Esophagus squamous epithelium (tissue), 5 donors: ENCODE data around the gene C6orf62. TPM values are rescaled to one million over a fixed set of nuclear protein-coding genes. Genes with fewer than 3 reads are reported as not detected.
A peak's percentile ranks its signal among the peaks of the same experiment; 100 is the strongest.
"Not testable (repeated sequence)": the region's sequence is repeated elsewhere in the genome, so short reads cannot be mapped to it uniquely, and the experiment has no call there.

Experiments
- DNase-seq: peaks from one replicate; lab custom pipeline; 2025; lab: John Stamatoyannopoulos, UW
- H3K27ac ChIP-seq, 4 donors: fragments of 200-600 bp; sonication (generic); one replicate each; pipeline ENCODE4 v1.5.1; 2016 to 2019; ENCODE audit warnings: mild to moderate bottlenecking in 1 of 4
- H3K27me3 ChIP-seq, 4 donors: fragments of 200-600 bp; sonication (generic); 1 replicate in 3 of 4; 2 replicates in 1 of 4; pipeline versions ENCODE4 v1.5.1 to v1.6.0; 2017 to 2021; ENCODE audit warnings: antibody characterized with exemption in 1 of 4
- H3K36me3 ChIP-seq, 3 donors: fragments of 200-600 bp; sonication (generic); one replicate each; pipeline ENCODE4 v1.5.1; 2016 to 2019
- H3K4me1 ChIP-seq, 3 donors: fragments of 200-600 bp; sonication (generic); one replicate each; pipeline ENCODE4 v1.5.1; 2017 to 2019
- H3K4me3 ChIP-seq, 4 donors: fragments of 200-600 bp; sonication (generic); 1 replicate in 3 of 4; 2 replicates in 1 of 4; pipeline ENCODE4 v1.5.1; 2016 to 2019; ENCODE audit warnings: mild to moderate bottlenecking in 2 of 4, moderate library complexity in 1 of 4
- H3K9me3 ChIP-seq, 3 donors: fragments of 200-600 bp; sonication (generic); one replicate each; pipeline ENCODE4 v1.5.1; 2016 to 2019
- POLR2A ChIP-seq, 4 donors: fragments of 450-650 bp; IDR thresholded peaks; one replicate each; pipeline ENCODE4 v1.6.1; 2017; ENCODE audit warnings: antibody characterized with exemption in 4 of 4, mild to moderate bottlenecking in 4 of 4, moderate library complexity in 3 of 4
- WGBS, 2 donors: methylation state at CpG; one replicate each; pipeline ENCODE4 v1.1.5; 2018; 5-methylcytosine and 5-hydroxymethylcytosine counted together
- intact Hi-C: fragments of 100-400 bp; cut with DNase I; formaldehyde crosslinking; loops from one replicate; pipeline ENCODE4 v1.15.0; 2022
- total RNA-seq, 4 donors: library from RNA; depleted of rRNA; stranded (reverse); fragments of >200 nt; gene quantifications; one replicate each; pipeline ENCODE4 v1.1.0, GENCODE V29; 2016
- TF ChIP-seq, protein P1 (sequence below), 6 experiments: fragments of 450-650 bp in 4 of 6; fragments of 200-600 bp in 2 of 6; sonication (generic) in 2 of 6; IDR thresholded peaks; one replicate each; pipeline ENCODE4 v1.5.1; 2016 to 2019; ENCODE audit warnings: antibody characterized with exemption in 6 of 6, mild to moderate bottlenecking in 4 of 6, moderate library complexity in 4 of 6
- donor health status: DM: yes; HTN: yes; CAD: no.

The C6orf62 gene
- total RNA-seq, 4 donors from 2014 or later = 38.5 to 82.9 (median 54.8) TPM

DNA sequence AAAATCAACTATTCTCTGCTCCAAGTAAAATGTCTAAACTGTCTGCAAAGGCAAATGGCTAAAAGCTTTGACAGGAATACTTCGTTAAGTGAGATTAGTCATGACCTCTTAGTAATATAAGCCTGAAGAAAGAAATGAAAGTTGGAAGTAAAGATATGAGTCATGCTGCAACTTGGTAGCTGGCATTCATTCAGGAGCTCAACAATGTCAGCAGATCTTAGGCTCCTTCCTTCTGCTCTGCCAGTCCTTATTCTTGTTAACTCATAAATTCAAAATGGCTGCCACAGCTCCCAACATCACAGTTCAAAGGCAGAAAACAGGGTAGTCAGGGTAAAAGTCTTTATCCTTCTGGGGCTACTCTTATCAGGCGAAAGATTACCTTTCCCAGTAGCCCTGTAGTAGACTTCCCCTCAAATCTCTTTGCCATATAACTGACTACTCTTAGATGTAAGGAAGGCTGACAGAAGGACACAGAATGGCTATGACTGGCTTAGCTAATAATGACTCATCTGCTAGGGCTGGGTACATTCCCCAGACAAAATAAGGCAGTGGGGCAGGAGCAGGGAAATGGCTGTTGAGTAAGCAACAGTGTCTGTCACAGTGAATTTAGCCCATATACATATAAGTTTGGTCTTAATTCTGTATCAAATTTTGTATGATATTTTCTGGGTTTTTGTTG is 24.4 kb upstream of the C6orf62 start:
- Histone ChIP-seq H3K36me3 (no peaks in the 10 kb centered on the region), H3K4me3 (peak overlapping the region in 1 of 4 donors; percentile 29), H3K4me1 (peaks cover 0 to 29% (median 8%) of the 10 kb centered on the region in 3 donors), H3K9me3 (no peaks in the 10 kb centered on the region), H3K27me3 (no peaks in the 10 kb centered on the region), H3K27ac (peak overlapping the region; percentile 83 to 89 (median 88))
- 20 to 34% methylated on average over 2 of the region's 2 CpGs for WGBS, 2 donors
- intact Hi-C loops = no loop called here
- no peak for DNase-seq
- TF ChIP-seq, protein P1, sequence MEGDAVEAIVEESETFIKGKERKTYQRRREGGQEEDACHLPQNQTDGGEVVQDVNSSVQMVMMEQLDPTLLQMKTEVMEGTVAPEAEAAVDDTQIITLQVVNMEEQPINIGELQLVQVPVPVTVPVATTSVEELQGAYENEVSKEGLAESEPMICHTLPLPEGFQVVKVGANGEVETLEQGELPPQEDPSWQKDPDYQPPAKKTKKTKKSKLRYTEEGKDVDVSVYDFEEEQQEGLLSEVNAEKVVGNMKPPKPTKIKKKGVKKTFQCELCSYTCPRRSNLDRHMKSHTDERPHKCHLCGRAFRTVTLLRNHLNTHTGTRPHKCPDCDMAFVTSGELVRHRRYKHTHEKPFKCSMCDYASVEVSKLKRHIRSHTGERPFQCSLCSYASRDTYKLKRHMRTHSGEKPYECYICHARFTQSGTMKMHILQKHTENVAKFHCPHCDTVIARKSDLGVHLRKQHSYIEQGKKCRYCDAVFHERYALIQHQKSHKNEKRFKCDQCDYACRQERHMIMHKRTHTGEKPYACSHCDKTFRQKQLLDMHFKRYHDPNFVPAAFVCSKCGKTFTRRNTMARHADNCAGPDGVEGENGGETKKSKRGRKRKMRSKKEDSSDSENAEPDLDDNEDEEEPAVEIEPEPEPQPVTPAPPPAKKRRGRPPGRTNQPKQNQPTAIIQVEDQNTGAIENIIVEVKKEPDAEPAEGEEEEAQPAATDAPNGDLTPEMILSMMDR (IDR thresholded peaks at IDR 0.05) = no peak
- no peak for TF ChIP-seq POLR2A (IDR thresholded peaks at IDR 0.05)

DNA sequence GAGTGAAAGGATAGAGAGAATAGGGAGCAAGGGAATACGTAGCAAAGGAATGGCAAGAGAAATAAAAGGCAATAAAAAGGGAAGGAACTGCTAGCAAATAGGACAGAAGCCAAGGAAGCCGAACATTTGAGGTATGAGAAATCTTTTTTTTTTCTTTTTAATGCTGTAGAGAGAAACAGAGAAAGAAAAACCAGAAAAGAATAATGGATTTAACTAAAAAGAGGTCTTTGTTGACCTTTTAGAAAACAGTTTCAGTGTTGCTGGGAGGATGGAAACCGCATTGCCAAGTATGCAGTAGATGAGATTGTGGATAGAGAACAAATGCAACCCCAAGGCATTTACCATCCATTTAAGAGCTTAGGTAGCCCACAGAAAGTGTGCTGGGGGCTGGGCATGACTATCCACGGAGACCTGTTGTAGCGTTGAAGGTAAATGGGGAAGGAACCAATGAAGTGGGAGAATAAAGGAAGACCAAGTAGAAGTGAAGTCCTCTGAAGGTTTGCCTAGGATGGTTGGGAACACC is 23.3 kb upstream of the C6orf62 start:
- no peaks in the 10 kb centered on the region for H3K27me3 ChIP-seq
- TF ChIP-seq, protein P1 (IDR thresholded peaks at IDR 0.05) = no peak
- no peak for TF ChIP-seq POLR2A (IDR thresholded peaks at IDR 0.05)
- H3K27ac ChIP-seq = peak overlapping the region; percentile 83 to 89 (median 88)
- DNase-seq = no peak
- no peak overlapping the region for H3K4me3 ChIP-seq
- no peaks in the 10 kb centered on the region for H3K9me3 ChIP-seq
- H3K4me1 ChIP-seq = peaks cover 0 to 32% (median 8%) of the 10 kb centered on the region in 3 donors
- intact Hi-C loops = no loop called here
- H3K36me3 ChIP-seq = no peaks in the 10 kb centered on the region
- 78 to 84% methylated on average over 5 of the region's 5 CpGs for WGBS, 2 donors

DNA sequence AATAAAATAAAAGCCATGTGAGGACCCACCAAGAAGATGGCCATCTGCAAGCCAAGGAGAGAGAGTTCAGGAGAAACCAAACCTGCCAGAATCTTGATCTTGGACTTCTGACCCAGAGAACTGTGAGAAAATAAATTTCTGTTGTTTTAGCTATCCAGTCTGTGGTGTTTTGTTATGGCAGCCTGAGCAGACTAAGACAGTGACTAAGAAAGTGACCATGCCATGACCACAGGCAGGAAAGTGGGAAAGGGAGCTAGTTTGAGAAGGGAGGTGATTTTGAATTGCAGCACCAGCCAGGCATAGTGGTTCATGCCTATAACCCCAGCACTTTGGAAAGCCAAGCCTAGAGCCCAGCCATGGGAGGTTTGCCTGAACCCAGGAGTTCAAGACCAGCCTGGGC is 21.9 kb upstream of the C6orf62 start:
- intact Hi-C loops = no loop called here
- no peak for DNase-seq
- Histone ChIP-seq H3K36me3 (no peaks in the 10 kb centered on the region), H3K27ac (no peak overlapping the region), H3K4me1 (peaks cover 0 to 32% (median 8%) of the 10 kb centered on the region in 3 donors), H3K9me3 (no peaks in the 10 kb centered on the region), H3K4me3 (no peak overlapping the region), H3K27me3 (no peaks in the 10 kb centered on the region)
- TF ChIP-seq POLR2A (IDR thresholded peaks at IDR 0.05) = no peak
- TF ChIP-seq, protein P1 (IDR thresholded peaks at IDR 0.05) = no peak

DNA sequence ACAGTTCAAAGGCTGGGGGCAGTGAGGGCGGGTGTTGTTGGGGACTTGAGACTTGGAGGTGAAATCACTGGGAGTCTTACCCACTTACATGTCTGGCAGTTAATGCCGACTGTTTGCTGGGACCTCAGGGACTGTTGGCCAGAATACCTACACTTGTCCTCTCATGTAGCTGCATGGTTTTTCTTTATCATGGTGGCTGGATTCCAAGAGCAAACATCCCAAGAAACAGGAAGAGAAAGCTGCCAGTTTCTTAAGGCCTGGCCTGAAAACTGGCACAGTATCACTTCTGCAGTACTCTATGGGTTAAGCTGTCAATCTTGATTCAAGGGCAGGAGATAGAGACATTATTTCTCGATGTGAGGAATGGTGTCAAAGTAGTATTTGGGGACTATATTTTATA is 19.8 kb upstream of the C6orf62 start:
- intact Hi-C loops = no loop called here
- TF ChIP-seq, protein P1 (IDR thresholded peaks at IDR 0.05) = no peak
- TF ChIP-seq POLR2A (IDR thresholded peaks at IDR 0.05) = no peak
- DNase-seq = no peak
- H3K4me3 ChIP-seq = no peak overlapping the region
- no peaks in the 10 kb centered on the region for H3K27me3 ChIP-seq
- peak overlapping the region in 3 of 4 donors; percentile 29 to 54 (median 45) for H3K27ac ChIP-seq
- WGBS, 2 donors = 29 to 30% methylated on average over 3 of the region's 3 CpGs
- H3K9me3 ChIP-seq = no peaks in the 10 kb centered on the region
- H3K4me1 ChIP-seq = peaks cover 0 to 26% (median 8%) of the 10 kb centered on the region in 3 donors
- H3K36me3 ChIP-seq = no peaks in the 10 kb centered on the region

DNA sequence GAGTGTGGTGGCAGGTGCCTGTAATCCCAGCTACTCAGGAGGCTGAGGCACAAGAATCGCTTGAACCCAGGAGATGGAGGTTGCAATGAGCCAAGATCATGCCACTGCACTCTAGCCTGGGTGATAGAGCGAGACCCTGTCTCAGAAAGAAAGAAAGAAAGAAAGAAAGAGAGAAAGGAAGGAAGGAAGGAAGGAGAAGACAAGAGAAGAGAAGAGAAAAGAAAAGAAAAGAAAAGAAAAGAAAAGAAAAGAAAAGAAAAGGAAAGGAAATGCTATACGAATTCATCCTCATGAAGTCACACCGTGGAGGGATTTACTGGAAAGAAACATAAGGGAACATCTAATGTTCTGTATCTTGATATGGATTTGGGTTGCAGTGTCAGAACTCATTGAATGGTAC is 15.8 kb upstream of the C6orf62 start:
- DNase-seq, H3K27me3 ChIP-seq, H3K36me3 ChIP-seq, H3K27ac ChIP-seq, intact Hi-C loops, H3K4me3 ChIP-seq: not testable (repeated sequence)
- peaks cover 0 to 12% (median 0%) of the 10 kb centered on the region in 3 donors for H3K4me1 ChIP-seq
- H3K9me3 ChIP-seq = peaks cover 0 to 18% (median 15%) of the 10 kb centered on the region in 3 donors
- WGBS, 2 donors = 78 to 86% methylated on average over 4 of the region's 4 CpGs
